KOPT-K1 (cell line): ENCODE results near the gene ERGIC2.

Experiments used
- H3K27ac ChIP-seq: fragments of 200-600 bp; sonication (generic); 2 replicates; pipeline ENCODE4 v1.5.1; 2016; ENCODE audit warnings: antibody characterized with exemption, mild to moderate bottlenecking, low read depth, low read length; ENCODE audit not compliant: poor library complexity, severe bottlenecking
- H3K36me3 ChIP-seq: fragments of 200-600 bp; sonication (generic); 2 replicates; pipeline ENCODE4 v1.5.1; 2017; ENCODE audit warnings: antibody characterized with exemption, mild to moderate bottlenecking, low read length, moderate library complexity; ENCODE audit not compliant: insufficient read depth
- H3K9me3 ChIP-seq: fragments of 200-600 bp; sonication (generic); 2 replicates; pipeline ENCODE4 v1.5.1; 2017; ENCODE audit warnings: antibody characterized with exemption, low read length, mild to moderate bottlenecking; ENCODE audit not compliant: insufficient read depth, poor library complexity, severe bottlenecking

The ERGIC2 gene

GRCh38 chr12:29380536-29381523 is at the start of gene ERGIC2:
Gene ERGIC2, minus strand, starts transcription at chr12:29381172. Its CDS starts 9,539 bp downstream, at chr12:29371633.
- H3K27ac ChIP-seq: peak within 1 kb of the TSS; percentile 89
- H3K9me3 ChIP-seq: peaks cover 7% of the 10 kb centered on the region
- peaks cover 19% of the 10 kb centered on the region for H3K36me3 ChIP-seq

DNA sequence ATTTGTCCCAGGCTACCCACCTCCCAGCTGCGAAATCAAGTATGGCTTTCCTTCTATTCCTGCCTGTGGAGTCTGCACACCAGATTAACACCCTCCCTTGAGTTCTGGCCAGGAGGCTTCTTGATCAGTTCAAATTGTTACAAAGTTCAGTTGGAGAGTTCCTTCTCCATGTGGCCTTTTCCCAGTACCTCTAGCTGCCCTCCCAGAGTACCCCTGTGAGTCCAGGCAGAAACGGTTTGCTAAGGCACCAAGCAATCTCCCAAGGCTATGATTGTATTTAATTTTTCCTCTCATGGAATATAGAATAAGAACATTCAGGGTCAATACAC is 49.7 kb upstream of the ERGIC2 start:
- H3K9me3 ChIP-seq: no peaks in the 10 kb centered on the region
- H3K27ac ChIP-seq: no peak overlapping the region
- no peaks in the 10 kb centered on the region for H3K36me3 ChIP-seq

GRCh38 chr12:29429999-29430715 is 49.2 kb upstream of the ERGIC2 start:
- Histone ChIP-seq H3K36me3 (no peaks in the 10 kb centered on the region), H3K9me3 (no peaks in the 10 kb centered on the region), H3K27ac (no peak overlapping the region)

DNA sequence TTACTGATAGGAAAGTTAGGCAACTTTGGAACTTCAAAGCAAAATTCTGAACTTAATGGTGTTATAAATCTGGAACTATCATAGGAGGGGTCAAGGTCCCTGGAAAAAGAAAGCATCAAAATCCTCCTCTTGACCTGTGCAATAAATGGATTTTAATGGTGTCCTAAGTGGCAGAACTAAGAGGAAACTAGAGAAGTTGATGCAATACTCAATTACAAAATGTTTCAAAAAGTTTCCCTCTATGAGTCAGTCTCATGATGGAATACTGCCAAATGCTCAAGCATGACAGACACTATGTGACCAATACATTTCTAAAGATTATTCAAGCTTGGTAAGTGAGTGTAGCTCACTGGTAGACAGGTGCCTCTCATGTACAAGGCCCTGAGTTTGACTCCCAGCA is 47.7 kb upstream of the ERGIC2 start:
- H3K36me3 ChIP-seq: no peaks in the 10 kb centered on the region
- no peak overlapping the region for H3K27ac ChIP-seq
- H3K9me3 ChIP-seq: peaks cover 4% of the 10 kb centered on the region

GRCh38 chr12:29427964-29428363 is 47.0 kb upstream of the ERGIC2 start:
- H3K27ac ChIP-seq: no peak overlapping the region

GRCh38 chr12:29426498-29426897 is 45.5 kb upstream of the ERGIC2 start:
- Histone ChIP-seq H3K36me3 (no peaks in the 10 kb centered on the region), H3K9me3 (peaks cover 10% of the 10 kb centered on the region), H3K27ac (no peak overlapping the region)

More at GRCh38 chr12:29427964-29428363, 47.0 kb upstream of the ERGIC2 start:
- H3K36me3 ChIP-seq: no peaks in the 10 kb centered on the region
- peaks cover 10% of the 10 kb centered on the region for H3K9me3 ChIP-seq

DNA sequence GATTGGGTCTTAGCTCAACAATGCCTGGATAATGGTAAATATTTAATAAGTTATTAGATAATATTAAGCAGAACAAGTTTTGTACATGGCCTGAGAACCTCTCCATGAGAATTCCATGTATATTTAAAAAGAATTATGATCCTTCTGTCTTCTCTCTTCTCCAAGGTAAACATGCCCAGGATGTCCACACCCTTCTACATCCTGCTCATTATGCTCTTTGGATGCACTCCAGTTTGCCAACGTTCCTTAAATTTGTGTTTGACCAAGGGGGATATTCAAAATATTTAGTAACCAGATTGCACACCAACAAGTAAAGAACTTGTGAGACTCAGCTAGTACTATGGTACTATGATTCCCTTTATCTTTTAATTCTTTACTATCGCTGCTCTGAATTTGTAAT is 44.8 kb upstream of the ERGIC2 start:
- H3K27ac ChIP-seq: no peak overlapping the region
- H3K36me3 ChIP-seq: no peaks in the 10 kb centered on the region

GRCh38 chr12:29416748-29417147 is 35.8 kb upstream of the ERGIC2 start:
- Histone ChIP-seq H3K27ac (no peak overlapping the region), H3K36me3 (no peaks in the 10 kb centered on the region), H3K9me3 (no peaks in the 10 kb centered on the region)

More for the DNA sequence above, 44.8 kb upstream of the ERGIC2 start:
- peaks cover 10% of the 10 kb centered on the region for H3K9me3 ChIP-seq

DNA sequence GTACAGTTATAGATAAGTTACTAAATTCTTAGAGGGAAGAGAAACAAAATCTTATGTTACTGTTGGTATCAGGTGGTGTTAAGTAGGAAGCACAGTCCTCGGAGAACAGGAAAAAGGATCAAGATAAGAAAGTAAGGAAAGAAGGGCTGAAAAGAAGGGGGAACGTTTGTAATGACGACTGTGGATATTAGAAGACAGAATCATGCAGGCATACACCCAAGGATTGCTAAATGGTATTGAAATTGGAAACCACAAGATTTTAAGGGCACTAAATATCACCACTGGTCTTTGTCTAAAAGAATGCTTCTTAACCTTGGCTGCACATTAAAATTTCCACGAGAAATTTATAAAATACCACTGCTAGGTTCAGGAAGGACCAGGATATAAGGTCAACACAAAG is 34.1 kb upstream of the ERGIC2 start:
- H3K27ac ChIP-seq: no peak overlapping the region
- H3K36me3 ChIP-seq: no peaks in the 10 kb centered on the region
- no peaks in the 10 kb centered on the region for H3K9me3 ChIP-seq

- Histone ChIP-seq H3K36me3 (no peaks in the 10 kb centered on the region), H3K9me3 (no peaks in the 10 kb centered on the region)
Measured at GRCh38 chr12:29414368-29414767, 33.4 kb upstream of the ERGIC2 start.

DNA sequence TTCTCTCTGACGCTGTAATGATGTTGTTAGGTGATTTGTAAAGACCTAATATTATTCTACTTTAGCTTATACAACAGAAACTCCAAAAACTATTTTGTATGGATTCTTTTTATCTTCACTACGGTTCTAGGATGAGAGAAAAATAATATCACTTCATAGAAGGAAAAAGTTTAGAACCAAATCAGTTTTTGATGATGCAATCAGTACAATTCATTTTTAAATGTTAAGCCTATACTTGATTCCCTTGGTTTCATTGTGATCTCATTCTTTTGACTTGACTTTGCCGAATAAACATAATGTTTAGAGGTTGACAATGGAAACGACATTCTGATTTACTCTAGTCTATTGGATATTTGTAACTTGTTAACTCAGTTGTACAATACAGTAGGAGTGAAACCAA is 24.6 kb upstream of the ERGIC2 start:
- no peaks in the 10 kb centered on the region for H3K36me3 ChIP-seq
- H3K9me3 ChIP-seq: no peaks in the 10 kb centered on the region
- no peak overlapping the region for H3K27ac ChIP-seq

More at GRCh38 chr12:29414368-29414767, 33.4 kb upstream of the ERGIC2 start:
- H3K27ac ChIP-seq: no peak overlapping the region

DNA sequence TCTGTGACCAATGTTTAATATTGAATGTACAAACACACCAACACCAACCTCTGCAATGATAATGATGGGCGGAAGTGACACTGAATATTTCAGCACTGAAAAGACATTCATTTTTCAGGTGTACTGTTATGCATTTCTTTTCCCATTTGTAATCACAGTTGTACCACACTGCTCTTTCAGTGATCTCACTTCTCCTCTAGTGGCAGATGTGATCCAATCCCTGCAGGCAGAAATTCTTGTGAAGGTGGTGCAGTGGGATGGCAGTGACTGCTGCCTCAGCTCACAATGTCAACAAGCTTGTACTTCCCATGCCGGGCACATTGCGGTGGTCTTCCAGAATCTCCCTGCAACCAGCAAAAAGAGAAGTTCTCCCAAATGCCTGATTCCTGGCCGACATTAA is 23.0 kb upstream of the ERGIC2 start:
- no peaks in the 10 kb centered on the region for H3K9me3 ChIP-seq
- H3K27ac ChIP-seq: no peak overlapping the region
- no peaks in the 10 kb centered on the region for H3K36me3 ChIP-seq

GRCh38 chr12:29402437-29402836 is 21.5 kb upstream of the ERGIC2 start:
- H3K27ac ChIP-seq: no peak overlapping the region
- no peaks in the 10 kb centered on the region for H3K36me3 ChIP-seq
- H3K9me3 ChIP-seq: no peaks in the 10 kb centered on the region

- no peaks in the 10 kb centered on the region for H3K9me3 ChIP-seq
- no peaks in the 10 kb centered on the region for H3K36me3 ChIP-seq
- H3K27ac ChIP-seq: no peak overlapping the region
Measured at GRCh38 chr12:29398495-29398894, 17.5 kb upstream of the ERGIC2 start.

- H3K9me3 ChIP-seq: no peaks in the 10 kb centered on the region
Measured at GRCh38 chr12:29396774-29397173, 15.8 kb upstream of the ERGIC2 start.

More at GRCh38 chr12:29396774-29397173, 15.8 kb upstream of the ERGIC2 start:
- no peak overlapping the region for H3K27ac ChIP-seq
- no peaks in the 10 kb centered on the region for H3K36me3 ChIP-seq
